Measurements from ENCODE around the gene ZNF653.
A peak's percentile ranks its signal among the peaks of the same experiment; 100 is the strongest.

Gene ZNF653

GRCh38 chr19:11535792-11536595, 30.4 kb upstream of the ZNF653 start:
- peak; percentile 92 for DNase-seq (ENCODE audit: low read depth, low spot score)
- TF ChIP-seq CTCF (IDR thresholded peaks at IDR 0.05; ENCODE audit: low read depth, low read length) = peak; percentile 75
- H3K4me3 ChIP-seq (ENCODE audit: low read depth, low read length) = peak overlapping the region; percentile 31
- in situ Hi-C loops (cut with HindIII; ENCODE audit: low sequenced_read_pairs) = no loop called here

GRCh38 chr19:11534948-11535347, 29.3 kb upstream of the ZNF653 start:
- in situ Hi-C loops (cut with HindIII; ENCODE audit: low sequenced_read_pairs) = no loop called here
- H3K4me3 ChIP-seq (ENCODE audit: low read depth, low read length) = no peak overlapping the region
- no peak for TF ChIP-seq CTCF (IDR thresholded peaks at IDR 0.05; ENCODE audit: low read depth, low read length)
- DNase-seq (ENCODE audit: low read depth, low spot score) = no peak

GRCh38 chr19:11534538-11534937, 28.9 kb upstream of the ZNF653 start:
- no peak for TF ChIP-seq CTCF (IDR thresholded peaks at IDR 0.05; ENCODE audit: low read depth, low read length)
- no peak for DNase-seq (ENCODE audit: low read depth, low spot score)
- no peak overlapping the region for H3K4me3 ChIP-seq (ENCODE audit: low read depth, low read length)
- in situ Hi-C loops (cut with HindIII; ENCODE audit: low sequenced_read_pairs) = no loop called here

- peak; percentile 69 for DNase-seq (ENCODE audit: low read depth, low spot score)
- peak; percentile 31 for TF ChIP-seq CTCF (IDR thresholded peaks at IDR 0.05; ENCODE audit: low read depth, low read length)
- H3K4me3 ChIP-seq (ENCODE audit: low read depth, low read length) = no peak overlapping the region
- in situ Hi-C loops (cut with HindIII; ENCODE audit: low sequenced_read_pairs) = no loop called here
Measured at GRCh38 chr19:11530432-11530831, 24.8 kb upstream of the ZNF653 start.

- peak; percentile 99 for DNase-seq (ENCODE audit: low read depth, low spot score)
- in situ Hi-C loops (cut with HindIII; ENCODE audit: low sequenced_read_pairs) = no loop called here
- TF ChIP-seq CTCF (IDR thresholded peaks at IDR 0.05; ENCODE audit: low read depth, low read length) = no peak
- H3K4me3 ChIP-seq (ENCODE audit: low read depth, low read length) = peak within 1 kb of the TSS; percentile 82
Measured at GRCh38 chr19:11528551-11529341, 23.1 kb upstream of the ZNF653 start, which contains the start of gene ECSIT. Gene ECSIT, minus strand, starts transcription at chr19:11529134. Its CDS starts 9,964 bp downstream, at chr19:11519170.

- in situ Hi-C loops (cut with HindIII; ENCODE audit: low sequenced_read_pairs) = no loop called here
- H3K4me3 ChIP-seq (ENCODE audit: low read depth, low read length) = no peak overlapping the region
- no peak for DNase-seq (ENCODE audit: low read depth, low spot score)
- TF ChIP-seq CTCF (IDR thresholded peaks at IDR 0.05; ENCODE audit: low read depth, low read length) = no peak
Measured at GRCh38 chr19:11519138-11519537, 13.5 kb upstream of the ZNF653 start.
